HCEC 1CT (cell line): ENCODE results near the gene ZNF556.
A peak's percentile ranks its signal among the peaks of the same experiment; 100 is the strongest.

Experiments used
- DNase-seq: peaks from one replicate; pipeline ENCODE4 v3.0.0-alpha.2; 2017

The ZNF556 gene

GRCh38 chr19:2912306-2912705, 45.2 kb downstream of the ZNF556 start:
- DNase-seq: no peak

GRCh38 chr19:2917275-2918184, 50.4 kb downstream of the ZNF556 start:
- no peak for DNase-seq

GRCh38 chr19:2922987-2923386, 55.9 kb downstream of the ZNF556 start:
- DNase-seq: no peak

GRCh38 chr19:2923510-2923909, 56.4 kb downstream of the ZNF556 start:
- DNase-seq: peak; percentile 9

- DNase-seq: no peak
Measured at GRCh38 chr19:2926341-2927031, 59.4 kb downstream of the ZNF556 start.

GRCh38 chr19:2927032-2927430, 59.9 kb downstream of the ZNF556 start:
- DNase-seq: no peak
